HCT116 (cell line): Measurements from ENCODE around the gene POPDC3.

Source experiments
- EGR1 ChIP-seq: IDR thresholded peaks from 2 replicates; pipeline ENCODE4 v1.6.1; 2012; ENCODE audit warnings: low read depth
- JUND ChIP-seq: IDR thresholded peaks from 2 replicates; pipeline ENCODE4 v1.6.1; 2012

DNA sequence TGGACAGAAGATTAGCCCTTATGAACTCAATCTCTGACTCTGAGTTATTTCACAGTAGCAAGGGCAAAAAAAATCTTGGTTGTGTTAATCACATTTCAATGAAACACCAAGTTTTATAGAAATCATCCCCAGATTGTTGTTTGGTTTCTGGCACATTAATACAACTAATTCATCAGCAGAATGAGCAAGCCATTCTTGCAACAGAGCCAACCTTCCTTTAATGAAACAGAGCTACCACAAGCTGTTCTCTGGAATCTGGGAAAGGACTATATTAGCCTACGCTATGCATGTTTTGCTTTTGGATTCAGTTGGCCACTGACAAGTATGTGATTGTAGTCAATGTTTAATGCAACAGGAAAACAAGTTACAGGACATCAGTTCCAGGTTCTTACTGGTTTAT is 13.8 kb upstream of the POPDC3 start:
- TF ChIP-seq JUND (no peak), EGR1 (no peak)
